Activated gamma-delta T cell treated with Interleukin-2 at 50 U/mL for 16 hours (primary cell): ENCODE measurements around the gene RCVRN.
"Not testable (repeated sequence)": the region's sequence is repeated elsewhere in the genome, so short reads cannot be mapped to it uniquely, and the experiment has no call there.

Experiments used
- DNase-seq: peaks from one replicate; pipeline ENCODE4 v3.0.0-alpha.2; 2020

Gene RCVRN

DNA sequence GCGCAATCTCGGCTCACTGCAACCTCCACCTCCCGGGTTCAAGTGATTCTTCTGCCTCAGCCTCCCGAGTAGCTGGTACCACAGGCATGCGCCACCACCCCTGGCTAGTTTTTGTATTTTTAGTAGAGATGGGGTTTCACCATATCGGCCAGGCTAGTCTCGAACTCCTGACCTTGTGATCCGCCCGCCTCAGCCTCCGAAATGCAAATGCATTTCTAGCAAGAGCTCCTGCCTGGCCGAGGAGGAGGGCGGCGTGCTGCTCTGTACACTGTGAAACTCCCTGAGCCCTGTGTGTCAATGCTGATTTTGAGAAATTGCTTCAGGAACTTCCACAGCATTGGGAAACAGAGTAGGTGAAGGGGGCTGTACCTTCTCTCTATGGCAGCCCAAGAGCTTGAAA lies 16.1 kb upstream of the RCVRN start:
- DNase-seq: not testable (repeated sequence)

DNA sequence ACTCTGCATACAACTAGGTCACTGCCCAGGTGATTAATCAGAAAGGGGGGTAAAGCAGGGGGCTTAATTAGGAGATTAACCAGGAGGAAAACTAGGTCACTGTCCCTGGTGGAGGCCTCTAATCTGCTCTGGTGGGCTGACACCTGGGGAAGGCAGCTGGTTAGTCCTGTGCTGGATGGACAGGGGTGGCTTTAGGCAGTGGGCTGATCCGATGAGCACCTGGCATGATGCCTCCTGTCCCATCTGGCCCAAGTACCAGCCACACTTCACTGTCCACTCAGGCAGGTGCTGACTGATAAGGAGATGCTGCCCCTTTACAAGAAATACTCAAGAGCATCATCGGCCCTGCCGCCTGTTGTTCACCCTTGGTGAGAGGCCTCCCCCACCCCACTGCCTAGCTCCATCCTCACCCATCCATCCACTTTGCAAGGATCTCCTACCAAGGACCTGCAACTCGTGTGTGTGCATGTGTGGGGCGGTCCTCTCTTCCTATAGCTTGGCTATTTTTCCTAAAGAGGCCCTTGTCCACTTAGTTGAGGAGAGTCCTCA lies 13.8 kb upstream of the RCVRN start:
- DNase-seq: no peak

- no peak for DNase-seq
Measured at GRCh38 chr17:9918352-9918751, 13.3 kb upstream of the RCVRN start.

DNA sequence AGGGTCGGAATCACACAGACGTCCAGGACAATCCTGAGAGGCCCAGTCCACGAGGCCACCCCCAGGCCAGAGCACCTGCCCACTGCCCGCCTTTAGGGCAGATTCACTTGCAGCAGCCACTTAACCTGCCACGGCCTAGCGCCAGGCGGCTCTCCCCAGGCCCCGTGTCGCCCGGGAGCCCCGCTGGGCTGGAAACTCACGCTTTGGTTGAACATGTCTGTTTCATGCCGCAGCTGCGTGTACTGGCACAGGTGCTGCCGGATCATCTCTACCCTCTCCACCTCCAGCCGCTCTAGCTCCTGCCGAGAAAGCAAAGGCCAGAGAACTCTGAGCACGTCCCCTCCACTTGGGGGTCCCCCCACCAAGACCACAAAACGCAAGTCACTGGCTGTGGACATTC lies 12.7 kb upstream of the RCVRN start:
- no peak for DNase-seq

- DNase-seq: no peak
Measured at GRCh38 chr17:9917131-9917530, 12.1 kb upstream of the RCVRN start.

DNA sequence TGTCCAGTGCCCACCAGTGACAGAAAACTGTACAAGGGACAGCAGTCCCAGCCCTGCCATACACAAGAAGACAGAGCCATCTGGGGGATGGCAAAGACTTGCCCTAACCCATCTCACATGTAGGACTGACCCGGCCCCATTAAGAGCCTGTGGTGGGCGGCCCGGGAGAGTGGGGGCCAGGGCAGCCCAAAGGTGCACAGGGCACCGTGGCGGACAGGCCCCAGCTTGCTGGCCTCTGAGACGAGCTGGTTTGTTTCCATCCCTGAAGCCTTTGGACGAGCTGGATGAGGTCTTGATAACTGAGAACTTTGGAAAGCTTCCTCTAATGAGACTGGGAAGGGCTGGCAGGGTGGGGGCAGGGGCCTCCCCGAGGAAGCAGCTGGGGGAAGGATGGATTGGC lies 11.0 kb upstream of the RCVRN start:
- DNase-seq: no peak

GRCh38 chr17:9913476-9913875 lies 8.4 kb upstream of the RCVRN start:
- no peak for DNase-seq

GRCh38 chr17:9912121-9913099 lies 7.3 kb upstream of the RCVRN start:
- DNase-seq: no peak

GRCh38 chr17:9911089-9911488 lies 6.0 kb upstream of the RCVRN start:
- DNase-seq: no peak

GRCh38 chr17:9908649-9909042 lies 3.6 kb upstream of the RCVRN start:
- no peak for DNase-seq

DNA sequence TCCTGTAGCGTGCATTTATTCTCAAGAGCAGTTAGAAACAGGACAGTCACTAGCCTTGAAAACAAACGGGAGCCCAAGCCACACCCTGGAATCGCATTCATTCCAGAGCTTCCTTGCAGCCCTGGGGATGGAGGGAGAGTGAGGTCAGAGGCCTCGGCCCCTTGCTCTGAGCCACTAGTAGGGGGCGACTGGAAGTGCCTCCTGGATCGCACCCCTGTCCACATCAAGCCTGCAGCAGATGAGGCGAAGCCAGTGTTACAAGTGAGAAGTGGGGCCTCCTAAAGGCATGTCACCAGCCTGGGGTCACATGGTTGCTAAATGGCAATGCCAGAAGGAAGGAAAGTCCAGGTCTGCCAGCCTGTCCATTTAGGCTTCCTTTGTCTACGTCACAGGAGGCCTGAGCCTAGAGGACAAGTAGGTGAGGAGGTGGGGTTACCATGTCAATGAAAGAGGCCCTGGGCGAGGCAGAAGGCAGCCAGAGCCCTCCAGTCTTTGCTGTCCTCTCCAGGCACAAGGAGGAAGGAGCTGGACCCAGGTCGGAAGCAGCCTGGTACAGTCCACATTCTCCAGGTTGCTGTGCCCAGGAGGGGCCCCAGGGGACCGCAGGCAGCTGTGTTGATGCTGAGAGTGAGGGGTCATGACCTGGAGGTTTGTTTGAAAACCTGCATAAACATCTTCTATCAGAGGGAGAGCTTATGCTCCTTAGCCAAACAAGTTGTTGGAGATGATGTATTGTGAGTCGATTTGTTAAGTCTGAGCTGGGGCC lies 3.0 kb upstream of the RCVRN start:
- DNase-seq: no peak

DNA sequence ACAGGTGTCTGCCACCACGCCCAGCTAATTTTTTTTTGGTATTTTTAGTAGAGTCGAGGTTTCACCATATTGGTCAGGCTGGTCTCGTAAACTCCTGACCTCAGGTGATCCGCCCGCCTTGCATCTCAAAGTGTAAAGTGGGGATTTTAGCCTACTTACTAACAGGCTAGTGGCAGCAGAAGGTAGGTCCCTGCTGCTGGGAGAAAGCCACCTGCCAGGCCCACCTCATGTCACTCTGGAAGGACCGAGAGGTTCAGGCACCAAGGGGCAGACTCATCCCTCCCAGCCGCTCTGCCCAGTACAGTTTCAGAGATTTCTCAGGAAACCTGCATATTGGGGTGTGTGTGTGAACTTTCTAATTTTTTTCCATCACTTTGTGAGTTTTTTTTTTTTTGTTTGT lies 2.1 kb upstream of the RCVRN start:
- DNase-seq: no peak

DNA sequence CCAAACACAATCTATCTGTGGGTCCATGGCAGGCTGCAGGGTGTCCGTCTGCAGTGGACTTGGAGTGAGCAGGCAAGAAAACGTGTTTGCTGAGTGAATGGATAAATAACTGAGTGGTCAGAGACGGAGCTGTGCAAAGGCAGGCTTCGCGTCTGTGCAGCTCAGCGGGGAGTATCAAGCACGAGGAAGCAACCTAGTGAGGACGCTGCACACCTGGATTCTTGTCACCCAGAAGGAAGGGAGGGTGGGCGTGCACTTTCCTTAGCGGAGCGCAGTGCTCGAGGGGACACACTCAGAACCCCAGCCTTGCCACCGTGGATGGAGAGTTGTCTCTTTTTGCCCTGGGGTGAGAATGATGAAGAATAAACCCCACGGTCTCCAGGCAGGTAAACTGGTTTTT lies 1.5 kb upstream of the RCVRN start:
- no peak for DNase-seq

DNA sequence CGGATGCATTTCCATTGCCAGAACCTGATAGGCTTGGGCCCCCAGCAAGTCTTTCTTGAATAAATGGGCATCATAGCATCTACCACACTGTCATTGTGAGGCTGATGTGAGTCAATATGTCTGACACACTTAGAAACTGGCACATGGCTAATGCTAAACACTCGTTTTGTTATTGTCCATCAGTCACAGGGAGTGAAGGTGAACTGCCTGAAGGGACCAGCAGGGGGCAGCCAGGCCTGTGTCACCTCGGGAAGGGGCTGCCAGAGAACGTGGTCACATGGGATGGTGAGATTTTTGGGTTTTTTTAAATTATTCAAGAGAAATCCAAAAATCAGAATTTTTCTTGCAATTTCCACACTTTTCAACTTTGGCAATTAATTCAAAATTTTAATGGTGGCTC lies 831 bp upstream of the RCVRN start:
- DNase-seq: peak; percentile 15

DNA sequence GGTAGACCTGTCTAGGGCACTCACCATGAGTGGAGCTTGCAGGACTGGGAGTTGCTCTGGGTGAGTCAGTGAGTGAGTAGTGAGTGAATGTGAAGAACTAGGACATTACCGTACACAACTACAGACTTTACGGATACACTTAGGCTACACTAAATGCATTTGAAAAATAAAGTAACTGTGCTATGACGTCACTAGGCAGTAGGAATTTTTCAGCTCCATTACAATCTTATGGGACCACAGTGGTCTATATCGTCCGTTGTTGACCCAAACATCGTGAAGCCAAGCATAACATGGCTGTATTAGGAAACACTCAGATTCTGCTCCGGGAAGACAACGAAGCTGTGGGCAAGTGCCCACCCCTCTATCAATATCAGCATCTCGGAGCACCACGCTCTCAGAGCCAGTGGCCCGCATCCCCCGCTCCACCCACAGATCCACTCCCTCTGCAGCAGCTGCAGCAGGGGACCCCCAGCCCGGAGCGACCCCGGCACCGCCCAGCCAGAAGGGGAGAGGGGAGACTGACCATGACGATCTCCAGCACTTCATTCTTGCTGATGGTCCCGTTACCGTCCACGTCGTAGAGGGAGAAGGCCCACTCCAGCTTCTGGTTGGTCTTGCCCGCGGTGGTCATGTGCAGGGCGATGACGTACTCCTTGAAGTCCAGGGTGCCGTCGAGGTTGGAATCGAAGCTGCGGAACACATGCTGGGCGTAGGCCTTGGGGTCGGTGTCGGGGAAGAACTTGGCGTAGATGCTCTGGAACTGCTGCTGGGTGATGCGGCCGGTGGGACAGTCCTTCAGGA lies 594 bp downstream of the RCVRN start:
- DNase-seq: no peak

GRCh38 chr17:9902120-9902519 lies 3.0 kb downstream of the RCVRN start:
- no peak for DNase-seq

DNA sequence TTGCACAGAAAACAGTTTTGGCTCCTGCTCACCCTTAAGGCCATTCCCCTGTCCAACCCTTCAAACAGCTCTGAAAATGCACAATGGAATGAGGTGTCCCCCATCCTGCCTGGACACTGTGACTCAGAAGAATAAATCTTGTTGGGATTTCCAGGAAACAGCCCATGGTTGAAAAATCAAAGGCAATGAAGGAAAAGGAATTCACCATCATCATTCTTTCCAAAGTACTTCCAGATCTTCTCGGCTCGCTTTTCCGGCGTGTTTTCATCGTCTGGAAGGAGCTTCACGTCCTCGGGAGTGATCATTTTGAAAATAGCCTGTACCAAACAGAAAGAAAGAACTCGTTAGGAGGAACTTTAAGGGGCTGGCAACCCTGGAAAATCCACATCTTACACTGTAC lies 4.3 kb downstream of the RCVRN start:
- no peak for DNase-seq

DNA sequence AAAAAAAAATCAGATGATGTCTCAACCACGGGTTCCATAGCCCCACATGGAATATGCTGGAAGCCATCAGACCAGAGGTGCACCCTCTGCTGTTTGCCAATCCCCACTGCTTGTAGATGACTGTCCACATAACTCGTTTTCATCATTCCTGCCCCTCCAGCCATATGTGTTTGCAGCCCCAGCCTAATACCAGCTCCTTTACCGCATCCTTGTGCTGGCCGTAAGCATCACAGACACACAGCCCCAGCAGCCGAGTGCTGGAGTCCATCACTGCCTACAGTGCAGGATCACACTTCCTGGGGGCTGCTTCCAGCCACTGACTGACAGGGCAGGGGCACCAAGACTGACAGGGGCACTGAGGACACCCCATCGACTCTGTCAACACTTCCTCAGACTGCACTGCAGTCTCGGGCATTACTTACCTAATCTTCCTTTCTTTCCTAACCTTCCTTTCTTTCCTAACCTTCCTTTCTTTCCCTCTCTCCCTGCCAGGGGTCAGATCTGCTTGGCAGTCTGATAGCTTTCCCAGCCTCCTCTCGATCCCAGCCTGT lies 5.0 kb downstream of the RCVRN start:
- no peak for DNase-seq

DNA sequence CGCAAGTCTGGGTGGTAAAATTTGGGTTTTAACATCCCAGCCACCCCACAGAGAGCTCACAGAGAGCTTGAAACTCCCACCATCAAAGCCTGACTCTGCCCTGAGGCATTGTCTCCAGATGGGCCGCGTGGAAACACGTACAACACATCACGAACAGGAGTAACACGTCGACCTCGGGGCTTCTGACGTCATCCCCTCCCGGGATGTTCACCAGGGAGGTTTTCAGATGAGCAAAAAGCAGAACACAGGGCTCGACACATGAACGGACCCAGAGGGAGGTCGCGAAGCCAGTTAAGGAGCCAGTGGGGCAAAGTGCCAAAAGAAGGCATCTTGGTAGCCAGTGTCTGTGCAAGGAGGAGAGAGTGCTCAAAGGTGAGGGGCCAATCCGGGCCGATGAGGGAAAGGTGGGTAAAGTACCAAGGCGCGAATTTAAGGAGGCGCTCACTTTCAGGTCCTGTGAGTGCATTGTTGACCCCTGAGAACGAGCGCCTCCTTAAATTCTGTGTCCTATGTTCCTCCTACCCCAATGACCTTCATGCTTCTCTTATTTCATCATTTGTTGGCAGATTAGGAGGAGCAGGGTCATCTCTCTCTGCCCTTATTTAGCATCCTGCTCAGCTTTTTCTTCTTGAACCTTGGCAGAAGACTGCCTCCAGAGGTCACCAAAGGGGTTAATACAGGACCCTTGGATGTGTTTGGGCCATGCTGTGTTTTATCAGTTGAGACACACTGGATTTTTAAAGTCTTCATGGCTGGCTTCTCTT lies 5.6 kb downstream of the RCVRN start:
- DNase-seq: no peak

DNA sequence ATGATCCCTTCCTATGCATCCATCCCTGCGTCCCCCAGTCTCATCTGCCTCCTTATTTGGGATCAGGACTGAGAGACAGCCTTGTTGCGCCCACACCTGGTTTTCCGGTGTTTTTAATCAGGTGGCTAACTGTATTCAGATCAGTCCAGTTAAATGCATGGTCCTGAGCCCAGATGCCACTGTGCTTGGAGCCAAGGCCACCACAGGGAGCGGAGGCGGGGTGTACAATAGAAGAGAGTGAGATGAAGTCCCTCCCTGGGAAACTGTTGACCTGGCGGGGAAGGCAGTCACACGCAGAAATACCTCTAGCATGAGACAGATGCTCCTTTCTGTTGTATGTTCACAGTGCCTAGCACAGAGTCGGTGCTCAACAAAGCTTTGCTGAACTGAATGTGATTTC lies 6.3 kb downstream of the RCVRN start:
- DNase-seq: no peak

GRCh38 chr17:9897372-9897968 lies 7.6 kb downstream of the RCVRN start:
- DNase-seq: no peak
